ENCODE results near the gene PLEKHH2.

The PLEKHH2 gene

DNA sequence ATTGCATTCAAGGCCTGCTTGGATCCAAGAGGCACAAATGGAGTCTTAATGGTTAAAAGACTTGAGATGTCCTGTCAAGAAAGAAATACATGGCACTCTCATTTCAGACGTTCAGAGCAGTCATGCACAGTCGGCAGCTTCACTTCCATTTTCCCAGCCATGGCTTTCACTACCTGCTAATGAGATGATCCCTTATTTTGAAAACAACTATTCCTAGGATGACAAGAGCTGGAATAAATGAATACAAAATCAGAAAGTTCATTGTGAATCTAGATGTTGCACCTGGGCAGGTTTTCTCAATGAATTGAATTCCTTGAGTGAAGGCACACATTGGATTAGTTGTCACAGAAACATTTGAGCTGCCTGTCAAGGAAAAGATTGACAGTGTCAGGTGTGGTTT is 175.9 kb downstream of the PLEKHH2 start:
- DNase-seq (ENCODE audit: low read depth) = no peak

DNA sequence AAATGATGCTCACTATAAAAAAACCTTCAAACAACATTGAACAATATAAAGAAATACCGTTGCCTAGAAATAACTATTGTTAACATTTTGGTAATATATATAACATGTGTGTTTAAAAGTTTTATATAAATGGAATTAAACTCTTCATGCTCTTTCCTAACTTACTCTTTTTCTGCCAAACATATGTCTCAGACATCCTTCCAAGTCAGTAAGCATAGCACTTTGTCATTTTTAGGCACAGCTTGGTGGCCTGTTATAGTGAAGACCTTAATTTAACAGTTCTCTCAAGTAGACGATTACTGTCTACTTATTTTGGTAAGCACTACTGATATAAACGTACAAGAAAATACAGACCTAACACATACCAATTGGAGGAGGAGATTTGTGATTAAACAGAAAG is 177.7 kb downstream of the PLEKHH2 start:
- no peak for DNase-seq (ENCODE audit: low read depth)

All from stimulated activated CD4-positive, alpha-beta T cell treated with anti-CD3 and anti-CD28 coated beads, Interleukin-2, amount 100 ng/mL, for 4 hours (primary cell).